ENCODE results near the gene GARIN5A.

GRCh38 chr19:50498219-50499056 lies 21.8 kb upstream of the GARIN5A start:
- TF ChIP-seq CTCF (IDR thresholded peaks at IDR 0.05) (no peak), ZFX (IDR thresholded peaks at IDR 0.05; ENCODE audit: borderline replicate concordance) (no peak)
